ENCODE results near the gene LARP4.

DNA sequence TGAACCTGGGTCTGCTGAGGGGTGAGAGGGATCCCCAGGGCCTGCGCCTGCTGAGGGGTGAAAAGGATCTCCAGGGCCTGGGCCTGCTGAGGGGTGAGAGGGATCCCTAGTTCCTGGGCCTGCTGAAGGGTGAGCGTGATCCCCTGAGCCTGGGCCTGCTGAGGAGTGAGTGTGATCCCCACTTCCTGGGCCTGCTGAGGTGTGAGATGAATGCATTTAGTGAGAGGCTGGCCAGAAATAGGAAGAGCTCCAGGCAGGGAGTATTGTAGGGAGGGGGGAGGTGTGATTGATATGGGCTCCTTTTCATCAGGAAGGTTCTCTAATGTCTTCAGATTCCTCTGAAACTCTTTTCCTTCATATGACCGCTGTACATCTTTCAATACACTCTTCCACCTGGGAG lies 47.3 kb upstream of the LARP4 start:
- no peak for TF ChIP-seq CTCF (IDR thresholded peaks at IDR 0.05)
- no peak for TF ChIP-seq POLR2A (IDR thresholded peaks at IDR 0.05)
